ENCODE results near the gene C15orf61.

C15orf61 gene

GRCh38 chr15:67512933-67513714, 7.8 kb upstream of the C15orf61 start:
- no peak for DNase-seq (ENCODE audit: low read depth)

DNA sequence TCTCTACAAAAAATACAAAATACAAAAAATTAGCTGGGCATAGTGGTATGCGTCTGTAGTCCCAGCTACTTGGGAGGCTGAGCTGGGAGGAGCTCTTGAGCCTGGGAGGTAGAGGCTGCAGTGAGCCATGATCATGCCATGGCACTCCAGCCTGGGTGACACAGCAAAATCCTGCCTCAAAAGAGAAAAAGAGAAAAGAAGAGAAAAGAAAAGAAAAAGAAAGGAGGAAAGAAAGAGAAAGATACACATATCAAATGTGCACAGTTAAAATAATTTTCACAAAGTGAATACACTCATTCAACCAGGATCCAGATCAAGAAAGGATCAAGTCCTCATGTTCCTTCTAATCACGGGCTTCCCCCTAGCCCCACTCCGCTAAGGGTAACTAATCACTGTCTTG, 5.8 kb upstream of the C15orf61 start:
- DNase-seq (ENCODE audit: low read depth): no peak

DNA sequence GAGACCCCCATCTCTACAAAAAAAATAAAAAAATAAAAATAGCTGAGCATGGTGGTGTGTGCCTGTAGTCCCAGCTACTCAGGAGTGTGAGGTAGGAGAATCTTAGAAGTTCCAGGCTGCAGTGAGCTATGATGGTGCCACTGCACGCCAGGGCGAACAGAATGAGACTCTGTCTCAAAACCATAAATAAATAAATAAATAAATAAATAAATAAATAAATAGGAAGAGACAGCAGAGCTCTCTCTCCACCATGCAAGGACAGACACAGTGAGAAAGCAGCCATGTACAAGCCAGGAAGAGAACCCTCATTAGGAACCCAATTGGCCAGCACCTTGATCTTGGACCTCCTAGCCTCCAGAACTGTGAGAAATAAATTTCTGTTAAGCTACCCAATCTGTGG, 5.4 kb upstream of the C15orf61 start:
- DNase-seq (ENCODE audit: low read depth): no peak

DNA sequence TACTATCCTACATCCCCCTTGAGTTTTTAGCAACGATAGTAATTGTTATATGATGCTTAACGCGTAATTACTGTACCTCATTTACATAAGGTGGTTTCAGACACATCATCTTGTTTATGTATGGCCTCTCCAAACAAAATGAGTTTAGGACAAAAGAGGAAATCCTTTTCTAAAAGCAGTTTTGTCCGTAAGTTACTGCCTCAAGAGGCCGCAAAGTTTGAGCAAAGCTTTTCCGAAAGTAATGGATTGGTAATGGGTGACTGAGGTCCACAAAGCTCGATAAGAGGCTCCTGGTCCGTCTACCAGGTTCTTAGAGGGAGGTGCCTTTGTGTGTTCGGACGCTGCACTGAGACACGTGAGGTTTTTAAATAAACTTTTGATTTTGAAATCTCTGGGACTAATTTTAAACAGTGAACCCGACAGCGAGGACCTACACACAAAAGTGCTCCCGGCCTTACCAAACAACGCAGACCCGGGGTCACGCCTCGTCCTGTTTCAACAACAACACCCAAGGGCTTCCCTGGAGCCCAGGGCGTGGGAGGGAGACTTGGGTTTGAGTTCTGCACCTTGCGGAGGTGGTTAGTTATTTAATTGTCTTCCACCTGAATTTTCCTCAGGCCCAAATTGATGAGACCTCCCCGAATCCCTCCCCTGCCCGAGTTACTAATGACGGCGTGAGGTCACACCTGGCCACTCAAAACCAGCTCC, 456 bp upstream of the C15orf61 start:
- peak; percentile 12 for DNase-seq (ENCODE audit: low read depth)

GRCh38 chr15:67521783-67522568, 1.0 kb downstream of the C15orf61 start:
- peak; percentile 58 for DNase-seq (ENCODE audit: low read depth)

- no peak for DNase-seq (ENCODE audit: low read depth)
These were observed 2.4 kb downstream of the C15orf61 start for GRCh38 chr15:67523330-67523729.

GRCh38 chr15:67524235-67524634, 3.3 kb downstream of the C15orf61 start:
- no peak for DNase-seq (ENCODE audit: low read depth)

- no peak for DNase-seq (ENCODE audit: low read depth)
These were observed 7.6 kb downstream of the C15orf61 start for GRCh38 chr15:67528513-67528912.

- DNase-seq (ENCODE audit: low read depth): peak; percentile 78
These were observed 10.5 kb downstream of the C15orf61 start for GRCh38 chr15:67531379-67531914.

- no peak for DNase-seq (ENCODE audit: low read depth)
These were observed 12.9 kb downstream of the C15orf61 start for GRCh38 chr15:67533873-67534272.

GRCh38 chr15:67534360-67534759, 13.4 kb downstream of the C15orf61 start:
- no peak for DNase-seq (ENCODE audit: low read depth)

GRCh38 chr15:67537771-67538170, 16.8 kb downstream of the C15orf61 start:
- DNase-seq (ENCODE audit: low read depth): no peak

DNA sequence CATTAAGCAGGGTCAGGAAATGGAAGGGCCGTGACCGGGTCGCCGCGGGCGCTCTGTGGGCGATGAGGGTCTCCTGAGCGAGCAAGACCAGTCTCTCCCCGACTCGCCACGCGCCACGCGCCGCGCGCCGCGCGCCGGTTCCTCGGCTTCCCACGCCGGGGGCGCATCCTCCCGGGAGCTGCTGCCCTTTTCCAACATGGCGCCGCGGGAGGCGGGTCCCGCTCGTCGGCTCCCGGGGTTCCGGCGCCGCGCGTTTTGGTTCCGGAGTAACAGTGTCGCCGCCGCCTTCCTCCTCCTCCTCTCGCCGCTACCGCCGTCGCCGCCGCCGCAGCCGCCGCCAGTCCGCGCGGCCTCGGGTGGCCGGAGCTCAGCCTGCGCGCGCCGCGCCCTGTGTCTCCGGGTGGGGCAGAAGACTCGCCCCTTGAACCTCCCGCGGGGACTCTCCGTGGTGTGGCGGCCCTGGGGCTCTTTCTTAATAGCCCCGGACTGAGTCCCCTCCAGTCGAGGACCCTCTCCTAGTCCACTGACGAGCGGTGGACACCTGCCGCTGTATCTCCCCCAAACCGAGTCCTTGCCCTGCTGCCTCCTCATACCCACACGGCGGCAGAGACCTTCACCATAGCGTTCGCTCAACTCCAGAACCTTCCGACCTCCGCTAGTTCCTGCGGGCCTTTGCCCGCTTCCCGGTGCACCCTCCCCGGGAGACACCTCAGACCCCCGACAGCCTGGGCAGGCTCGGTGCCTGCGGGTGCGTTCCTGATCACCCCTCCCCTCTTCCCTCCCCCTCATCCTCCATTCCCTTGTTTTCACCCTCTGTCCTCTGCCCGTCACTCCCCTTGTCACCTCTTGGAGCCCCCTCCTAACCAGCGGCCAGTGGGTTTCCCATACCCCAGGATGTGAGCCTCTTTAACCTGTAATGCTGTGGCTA, 21.8 kb downstream of the C15orf61 start, which contains the start of gene MAP2K5:
MAP2K5 (plus strand) TSS at position 284 of the 928 bp plus-strand sequence; CDS start at position 917, 633 bp downstream.
- peak; percentile 64 for DNase-seq (ENCODE audit: low read depth)

DNA sequence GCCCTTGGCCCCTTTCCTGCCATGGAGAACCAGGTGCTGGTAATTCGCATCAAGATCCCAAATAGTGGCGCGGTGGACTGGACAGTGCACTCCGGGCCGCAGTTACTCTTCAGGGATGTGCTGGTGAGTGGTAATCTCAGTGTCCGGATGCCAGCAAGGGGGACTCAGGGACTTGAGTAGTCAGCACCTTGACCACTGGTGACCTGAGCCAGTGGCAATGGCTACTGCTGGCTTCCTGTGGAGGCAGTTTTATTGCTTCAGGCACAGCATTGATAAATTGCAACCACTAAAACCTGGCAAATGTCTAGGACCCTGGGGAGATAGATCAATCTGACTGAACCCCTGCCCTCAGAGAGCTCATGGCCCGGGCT, 22.4 kb downstream of the C15orf61 start:
- DNase-seq (ENCODE audit: low read depth): no peak

GRCh38 chr15:67544475-67544874, 23.5 kb downstream of the C15orf61 start:
- DNase-seq (ENCODE audit: low read depth): no peak

GRCh38 chr15:67545864-67546263, 24.9 kb downstream of the C15orf61 start:
- DNase-seq (ENCODE audit: low read depth): no peak

DNA sequence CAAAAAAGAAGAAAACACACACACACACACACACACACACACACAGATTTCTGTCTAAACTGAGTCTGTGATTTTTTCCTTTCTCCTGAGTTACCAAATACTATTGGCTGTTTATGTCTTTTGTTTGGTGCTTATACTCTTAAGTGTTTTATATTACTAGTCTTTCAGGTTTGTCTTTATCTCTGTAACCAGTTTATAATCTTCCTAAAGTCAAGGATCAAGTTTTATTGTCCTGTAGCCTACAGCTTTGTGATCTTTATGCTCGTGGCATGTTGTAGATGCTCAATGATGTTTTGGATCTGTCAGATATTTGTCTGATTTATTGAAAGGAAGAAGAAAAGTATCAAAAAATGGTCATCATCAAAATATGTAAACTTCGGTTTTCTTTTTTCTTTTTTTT, 26.1 kb downstream of the C15orf61 start:
- no peak for DNase-seq (ENCODE audit: low read depth)

DNA sequence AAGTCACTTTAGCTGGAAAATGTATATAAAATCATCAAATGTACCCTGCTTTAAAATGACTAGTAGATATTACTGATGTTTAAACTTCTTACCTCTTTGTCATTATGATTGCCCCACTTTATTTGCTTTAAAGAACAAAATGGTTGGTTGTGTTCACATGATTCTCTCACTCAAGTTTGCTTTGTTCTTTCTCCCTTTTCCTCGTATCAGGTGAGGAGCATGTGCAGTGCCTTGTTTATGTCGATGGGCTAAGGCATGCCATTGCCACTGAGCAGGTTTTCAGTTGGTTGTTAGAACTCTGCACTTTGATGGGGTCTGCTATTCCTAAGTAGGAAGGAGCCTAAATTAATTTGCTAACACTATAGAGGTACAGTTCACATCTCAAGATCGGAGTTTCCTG, 26.9 kb downstream of the C15orf61 start:
- no peak for DNase-seq (ENCODE audit: low read depth)

DNA sequence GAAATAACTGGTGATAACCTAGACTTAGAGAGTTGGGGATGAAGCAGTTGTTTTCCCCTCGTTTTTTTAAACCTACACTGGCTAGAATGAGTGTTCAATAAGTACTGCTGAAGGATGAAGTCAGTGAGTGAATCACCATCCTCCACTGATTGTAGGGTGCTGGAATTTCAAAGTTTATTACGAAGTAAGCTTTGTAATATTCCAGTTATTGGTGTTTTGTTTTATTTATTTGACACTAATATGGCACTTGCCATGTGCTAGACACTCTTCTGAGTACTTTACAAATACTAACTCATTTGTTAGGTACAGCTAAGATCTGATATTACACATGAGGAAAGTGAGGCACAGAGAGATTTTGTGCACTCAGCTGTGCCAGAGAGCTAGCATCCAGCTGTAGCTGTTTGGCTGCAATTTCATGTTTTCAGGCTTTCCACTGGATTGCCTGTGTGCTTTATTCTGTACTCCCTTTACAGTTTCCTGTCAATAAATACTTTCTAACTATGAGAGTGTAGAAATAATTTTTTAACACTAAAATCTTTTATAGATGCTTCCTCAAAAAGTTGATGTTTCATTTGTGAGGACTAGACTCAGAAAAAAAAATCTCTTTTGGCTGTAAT, 27.4 kb downstream of the C15orf61 start:
- DNase-seq (ENCODE audit: low read depth): peak; percentile 48

- DNase-seq (ENCODE audit: low read depth): no peak
These were observed 28.1 kb downstream of the C15orf61 start for GRCh38 chr15:67548862-67549651.
